Measurements from ENCODE around the gene STUM. TPM values are rescaled to one million over a fixed set of nuclear protein-coding genes. Genes with fewer than 3 reads are reported as not detected.

Gene STUM
- total RNA-seq, 4 donors from 2014 or later = 1.4 to 4.1 (median 3.3) TPM

DNA sequence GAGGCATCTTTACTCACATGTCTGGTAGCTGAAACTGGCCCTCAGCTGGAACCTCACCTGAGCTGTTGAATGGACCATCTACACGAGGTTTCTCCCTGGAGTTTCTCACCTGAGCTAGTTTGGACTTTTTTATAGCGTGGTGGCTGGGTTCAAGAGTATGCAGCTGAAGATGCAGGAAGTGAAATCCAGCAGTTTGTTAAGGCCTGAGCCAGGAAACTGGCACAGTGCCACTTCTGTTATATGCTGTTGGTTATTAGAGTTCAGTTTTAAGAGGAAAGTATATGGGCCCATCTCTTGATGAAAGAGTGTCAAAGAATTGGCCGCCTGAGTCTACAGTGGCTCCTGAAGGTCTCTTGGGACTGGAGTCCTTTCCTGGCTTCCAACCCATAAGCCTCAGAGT is 35.6 kb downstream of the STUM start:
- no peak overlapping the region for H3K27ac ChIP-seq
- H3K4me3 ChIP-seq = no peak overlapping the region
- 60 to 83% methylated on average over 1 to 3 of the region's 3 CpGs for WGBS, 2 donors (ENCODE audit: low coverage in 1 of 2)
- no peak for DNase-seq
- no peak for TF ChIP-seq EP300 (IDR thresholded peaks at IDR 0.05; ENCODE audit: low read depth)
- no peak for TF ChIP-seq POLR2AphosphoS5 (IDR thresholded peaks at IDR 0.05)
- TF ChIP-seq POLR2A (IDR thresholded peaks at IDR 0.05) = no peak
- TF ChIP-seq, protein P1, sequence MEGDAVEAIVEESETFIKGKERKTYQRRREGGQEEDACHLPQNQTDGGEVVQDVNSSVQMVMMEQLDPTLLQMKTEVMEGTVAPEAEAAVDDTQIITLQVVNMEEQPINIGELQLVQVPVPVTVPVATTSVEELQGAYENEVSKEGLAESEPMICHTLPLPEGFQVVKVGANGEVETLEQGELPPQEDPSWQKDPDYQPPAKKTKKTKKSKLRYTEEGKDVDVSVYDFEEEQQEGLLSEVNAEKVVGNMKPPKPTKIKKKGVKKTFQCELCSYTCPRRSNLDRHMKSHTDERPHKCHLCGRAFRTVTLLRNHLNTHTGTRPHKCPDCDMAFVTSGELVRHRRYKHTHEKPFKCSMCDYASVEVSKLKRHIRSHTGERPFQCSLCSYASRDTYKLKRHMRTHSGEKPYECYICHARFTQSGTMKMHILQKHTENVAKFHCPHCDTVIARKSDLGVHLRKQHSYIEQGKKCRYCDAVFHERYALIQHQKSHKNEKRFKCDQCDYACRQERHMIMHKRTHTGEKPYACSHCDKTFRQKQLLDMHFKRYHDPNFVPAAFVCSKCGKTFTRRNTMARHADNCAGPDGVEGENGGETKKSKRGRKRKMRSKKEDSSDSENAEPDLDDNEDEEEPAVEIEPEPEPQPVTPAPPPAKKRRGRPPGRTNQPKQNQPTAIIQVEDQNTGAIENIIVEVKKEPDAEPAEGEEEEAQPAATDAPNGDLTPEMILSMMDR (IDR thresholded peaks at IDR 0.05) = no peak
- in situ Hi-C loops (cut with MboI; ENCODE audit: low pct_ligation_motif_present in 1 of 4, low pct_unique_long_range_greater_than_20kb in 1 of 4, low sequenced_read_pairs in 3 of 4) = no loop called here
- no peaks in the 10 kb centered on the region for H3K9me3 ChIP-seq
- no peaks in the 10 kb centered on the region for H3K36me3 ChIP-seq
- H3K4me1 ChIP-seq = peaks cover 0 to 6% (median 0%) of the 10 kb centered on the region in 4 donors
- H3K27me3 ChIP-seq = no peaks in the 10 kb centered on the region
- intact Hi-C loops (cut with DNase I; ENCODE audit: low total_unique reads) = no loop called here

DNA sequence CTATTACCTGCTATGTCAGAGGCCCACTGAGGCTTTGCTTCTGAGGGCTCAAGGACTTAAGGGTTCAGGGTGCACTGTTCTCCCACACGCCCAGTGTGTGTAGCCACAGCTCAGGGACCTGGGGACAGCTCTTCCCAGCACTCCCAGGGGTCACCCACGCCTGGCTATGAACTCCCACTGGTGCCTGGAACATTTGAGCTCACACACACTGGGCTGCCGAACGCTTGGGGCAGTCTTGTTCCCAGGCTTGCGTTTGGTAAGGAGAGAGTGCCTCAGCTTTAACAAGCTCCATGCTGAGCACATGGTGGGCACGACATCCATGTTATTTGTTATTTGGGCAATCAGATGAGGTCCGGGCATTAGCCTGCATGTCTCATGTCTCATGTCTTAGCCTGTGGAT is 37.6 kb downstream of the STUM start:
- Histone ChIP-seq H3K36me3 (no peaks in the 10 kb centered on the region), H3K27me3 (no peaks in the 10 kb centered on the region), H3K4me3 (no peak overlapping the region), H3K9me3 (no peaks in the 10 kb centered on the region), H3K27ac (no peak overlapping the region), H3K4me1 (peaks cover 0 to 7% (median 0%) of the 10 kb centered on the region in 4 donors)
- TF ChIP-seq POLR2A (IDR thresholded peaks at IDR 0.05) (no peak), POLR2AphosphoS5 (IDR thresholded peaks at IDR 0.05) (no peak), EP300 (IDR thresholded peaks at IDR 0.05; ENCODE audit: low read depth) (no peak)
- TF ChIP-seq, protein P1 (IDR thresholded peaks at IDR 0.05) = no peak
- DNase-seq = no peak
- in situ Hi-C loops (cut with MboI; ENCODE audit: low pct_ligation_motif_present in 1 of 4, low pct_unique_long_range_greater_than_20kb in 1 of 4, low sequenced_read_pairs in 3 of 4) = no loop called here
- 89% methylated on average over 7 of the region's 7 CpGs; no CpG with 5 or more reads in 1 of the 2 donors for WGBS, 2 donors (ENCODE audit: low coverage in 1 of 2)
- intact Hi-C loops (cut with DNase I; ENCODE audit: low total_unique reads) = no loop called here

DNA sequence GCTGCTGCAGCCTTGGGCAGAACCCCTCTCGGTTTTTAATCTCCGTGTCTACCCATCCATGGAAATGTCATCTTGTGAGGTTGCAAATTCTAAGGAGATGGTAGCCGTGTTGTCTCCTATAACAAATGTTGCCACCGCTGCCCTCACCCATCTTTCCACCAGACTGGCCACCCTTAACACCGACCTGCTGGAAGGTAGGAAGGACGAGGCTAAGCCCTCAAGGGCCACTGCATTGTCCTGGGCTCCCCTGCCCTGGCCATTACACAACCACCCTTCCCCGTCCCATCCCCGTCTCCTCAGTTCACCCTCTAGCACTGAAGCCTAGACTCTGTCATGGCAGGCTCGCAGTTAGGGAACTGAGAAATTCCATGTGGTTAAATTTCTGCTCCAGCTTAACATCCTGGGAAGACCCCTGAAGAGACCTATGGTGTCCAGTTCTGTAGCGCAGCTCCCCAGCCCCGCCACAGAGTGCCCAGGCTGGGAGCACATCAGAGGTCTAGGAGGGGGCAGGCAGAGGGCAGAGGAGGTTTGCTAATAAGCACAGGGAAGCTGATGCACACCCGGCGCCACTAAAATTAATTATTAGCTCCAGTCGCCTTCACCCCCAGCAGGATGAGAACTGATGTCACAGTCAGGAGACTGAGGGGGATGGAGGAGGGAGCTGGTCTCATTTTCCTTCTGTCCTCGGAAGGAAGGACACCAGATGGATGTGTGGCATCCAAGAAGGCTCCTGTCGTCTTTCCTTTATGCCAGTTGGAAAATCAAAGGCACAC is 38.3 kb downstream of the STUM start:
- DNase-seq = no peak
- 83% methylated on average over 16 of the region's 16 CpGs; no CpG with 5 or more reads in 1 of the 2 donors for WGBS, 2 donors (ENCODE audit: low coverage in 1 of 2)
- intact Hi-C loops (cut with DNase I; ENCODE audit: low total_unique reads) (no loop called here), in situ Hi-C loops (cut with MboI; ENCODE audit: low pct_ligation_motif_present in 1 of 4, low pct_unique_long_range_greater_than_20kb in 1 of 4, low sequenced_read_pairs in 3 of 4) (no loop called here)
- no peak overlapping the region for H3K27ac ChIP-seq
- H3K27me3 ChIP-seq = no peaks in the 10 kb centered on the region
- no peaks in the 10 kb centered on the region for H3K9me3 ChIP-seq
- H3K4me3 ChIP-seq = no peak overlapping the region
- no peaks in the 10 kb centered on the region for H3K36me3 ChIP-seq
- TF ChIP-seq POLR2AphosphoS5 (IDR thresholded peaks at IDR 0.05) (no peak), EP300 (IDR thresholded peaks at IDR 0.05; ENCODE audit: low read depth) (no peak), POLR2A (IDR thresholded peaks at IDR 0.05) (no peak)
- TF ChIP-seq, protein P1 (IDR thresholded peaks at IDR 0.05) = no peak
- peaks cover 0 to 7% (median 0%) of the 10 kb centered on the region in 4 donors for H3K4me1 ChIP-seq

DNA sequence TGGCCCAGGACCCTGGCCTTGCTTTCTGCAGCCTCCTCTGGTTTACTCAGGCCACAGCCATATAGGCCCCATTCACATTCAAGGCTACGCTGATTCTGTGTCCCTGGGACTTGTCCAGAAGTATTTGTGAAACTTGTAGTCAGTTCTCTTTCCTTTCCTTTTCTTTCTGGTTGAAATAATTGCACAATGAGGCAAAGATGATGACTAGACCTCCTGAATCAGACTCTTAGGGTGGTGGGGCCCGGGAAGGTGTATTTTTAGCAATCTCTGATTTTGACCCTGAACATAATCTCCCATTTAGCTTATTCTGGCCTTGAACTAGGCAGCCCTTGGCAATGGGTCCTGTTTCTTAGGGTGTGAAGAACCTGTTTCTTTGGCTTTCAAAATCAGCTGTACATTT is 39.9 kb downstream of the STUM start:
- no peaks in the 10 kb centered on the region for H3K36me3 ChIP-seq
- H3K27ac ChIP-seq = peak overlapping the region in 1 of 4 donors; percentile 51
- peaks cover 0 to 7% (median 0%) of the 10 kb centered on the region in 4 donors for H3K4me1 ChIP-seq
- H3K27me3 ChIP-seq = no peaks in the 10 kb centered on the region
- intact Hi-C loops (cut with DNase I; ENCODE audit: low total_unique reads) = no loop called here
- H3K4me3 ChIP-seq = no peak overlapping the region
- WGBS, 2 donors (ENCODE audit: low coverage in 1 of 2) = 63 to 90% methylated on average over 1 to 2 of the region's 2 CpGs
- no peak for DNase-seq
- no peaks in the 10 kb centered on the region for H3K9me3 ChIP-seq
- TF ChIP-seq POLR2A (IDR thresholded peaks at IDR 0.05) (no peak), EP300 (IDR thresholded peaks at IDR 0.05; ENCODE audit: low read depth) (no peak), POLR2AphosphoS5 (IDR thresholded peaks at IDR 0.05) (no peak)
- TF ChIP-seq, protein P1 (IDR thresholded peaks at IDR 0.05) = no peak
- in situ Hi-C loops (cut with MboI; ENCODE audit: low pct_ligation_motif_present in 1 of 4, low pct_unique_long_range_greater_than_20kb in 1 of 4, low sequenced_read_pairs in 3 of 4) = no loop called here

Data from transverse colon (tissue), 4 donors.